CD4-positive, alpha-beta T cell treated with Interleukin-1 beta for 1 hour (primary cell): Measurements from ENCODE around the gene GPM6B.

Source experiments
- DNase-seq, 2 donors: peaks; one replicate each; pipeline ENCODE4 v3.0.0-alpha.2; 2020 to 2022

GPM6B gene, protein sequence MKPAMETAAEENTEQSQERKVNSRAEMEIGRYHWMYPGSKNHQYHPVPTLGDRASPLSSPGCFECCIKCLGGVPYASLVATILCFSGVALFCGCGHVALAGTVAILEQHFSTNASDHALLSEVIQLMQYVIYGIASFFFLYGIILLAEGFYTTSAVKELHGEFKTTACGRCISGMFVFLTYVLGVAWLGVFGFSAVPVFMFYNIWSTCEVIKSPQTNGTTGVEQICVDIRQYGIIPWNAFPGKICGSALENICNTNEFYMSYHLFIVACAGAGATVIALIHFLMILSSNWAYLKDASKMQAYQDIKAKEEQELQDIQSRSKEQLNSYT

DNA sequence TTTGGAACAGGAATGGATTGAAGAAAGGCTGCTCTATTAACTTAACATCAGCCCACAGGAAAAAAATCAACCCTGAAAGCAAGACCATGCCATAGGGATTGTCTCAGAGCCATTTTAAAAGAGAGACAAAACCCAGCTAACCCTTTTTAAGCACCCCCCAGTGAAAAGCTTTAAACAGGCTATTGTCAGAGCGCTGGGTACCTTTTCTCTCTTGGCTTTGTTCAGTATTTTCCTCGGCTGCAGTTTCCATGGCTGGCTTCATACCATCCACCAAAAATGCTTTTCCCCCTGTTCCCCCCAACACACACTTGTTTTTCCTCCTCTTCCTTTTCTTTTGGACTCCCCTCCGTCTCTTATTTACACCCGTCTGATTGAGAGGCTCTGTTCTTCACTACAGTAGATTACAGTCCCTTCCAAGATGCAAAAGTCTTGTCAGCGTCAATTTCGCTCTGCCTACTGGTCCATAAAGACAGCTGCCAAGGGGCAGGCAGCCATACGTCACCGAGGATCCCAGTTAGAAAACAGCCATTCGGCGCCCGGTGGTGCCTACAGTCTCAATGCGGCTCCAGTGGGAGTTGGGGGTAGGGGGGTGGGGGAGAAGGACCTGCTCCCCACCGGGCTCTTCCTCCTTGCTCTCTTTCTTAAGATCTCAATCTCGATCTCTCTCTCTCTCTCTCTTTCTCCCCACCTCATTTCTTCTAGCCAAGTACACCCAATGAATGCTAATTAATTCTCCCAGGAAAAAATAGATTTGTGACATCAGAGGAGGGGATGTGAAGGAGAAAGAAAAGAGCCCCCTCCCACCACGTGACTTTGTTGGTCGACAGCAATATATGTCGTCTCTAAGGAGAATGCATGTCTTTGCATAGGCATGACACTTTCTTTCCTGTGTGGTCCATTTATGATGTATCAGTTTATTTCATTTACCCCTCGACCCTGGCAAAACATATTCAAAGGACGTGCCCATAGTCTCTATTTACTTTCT, at the start of gene GPM6B:
GPM6B (minus strand) TSS at position 451 of the 985 bp plus-strand sequence; CDS start at position 262, 189 bp downstream.
- no peak for DNase-seq

DNA sequence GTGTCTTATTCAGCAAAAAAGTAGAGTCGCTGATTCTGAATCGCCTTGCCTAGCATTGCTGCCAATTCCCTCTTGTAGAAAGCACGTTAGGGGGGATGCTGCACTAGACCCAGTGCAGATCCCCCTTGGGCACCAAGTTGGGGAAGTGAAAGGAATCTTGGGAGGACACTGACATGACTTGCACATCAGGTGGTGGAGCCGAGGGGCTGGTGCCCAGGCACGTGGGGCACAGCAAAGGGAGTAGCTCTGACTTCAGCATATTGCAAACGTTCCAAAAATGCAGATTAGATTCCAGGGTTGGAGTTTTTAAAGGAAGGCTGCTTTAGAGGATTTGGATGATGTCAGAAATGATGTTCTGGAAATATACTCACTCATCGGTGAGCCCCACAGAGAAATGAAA, 47.4 kb upstream of the GPM6B start:
- no peak for DNase-seq

DNA sequence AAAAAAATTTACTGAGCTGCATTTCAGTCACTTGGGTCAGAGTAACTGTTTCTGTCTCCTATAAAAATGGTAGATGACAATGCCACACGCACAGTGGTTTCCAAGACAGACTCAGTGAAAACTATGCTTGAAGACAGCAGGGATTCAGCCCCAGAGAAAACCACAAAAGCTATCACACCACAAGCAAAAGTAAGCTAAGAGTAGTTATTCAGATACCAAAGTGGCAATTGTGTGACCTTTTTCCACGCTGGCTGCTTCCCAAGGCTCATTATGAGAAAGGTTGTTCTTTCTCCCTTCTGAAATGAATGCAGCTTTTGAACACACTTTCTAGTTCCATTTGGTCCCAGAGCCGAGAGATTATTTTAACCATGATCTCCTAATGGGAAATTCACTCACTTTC, 46.4 kb upstream of the GPM6B start:
- DNase-seq, result no peak

DNA sequence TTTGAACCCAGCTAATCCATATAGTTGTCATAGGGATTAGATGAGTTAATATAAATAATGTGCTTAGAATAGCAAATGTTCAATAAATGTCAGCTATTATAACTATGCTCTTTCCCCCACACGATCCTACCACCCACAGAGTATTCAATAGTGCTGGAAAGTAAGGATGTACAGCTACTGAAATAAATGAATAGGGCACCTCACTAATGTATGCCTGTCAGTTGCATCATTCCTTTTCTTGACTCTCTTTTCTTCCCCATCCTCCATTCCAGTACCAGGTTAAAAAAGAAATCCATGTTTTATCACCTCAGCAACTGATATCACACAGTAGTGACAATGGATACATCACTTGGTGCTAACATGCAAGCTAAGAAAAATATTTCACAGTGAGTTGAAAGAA, 42.8 kb upstream of the GPM6B start:
- DNase-seq, result no peak

DNA sequence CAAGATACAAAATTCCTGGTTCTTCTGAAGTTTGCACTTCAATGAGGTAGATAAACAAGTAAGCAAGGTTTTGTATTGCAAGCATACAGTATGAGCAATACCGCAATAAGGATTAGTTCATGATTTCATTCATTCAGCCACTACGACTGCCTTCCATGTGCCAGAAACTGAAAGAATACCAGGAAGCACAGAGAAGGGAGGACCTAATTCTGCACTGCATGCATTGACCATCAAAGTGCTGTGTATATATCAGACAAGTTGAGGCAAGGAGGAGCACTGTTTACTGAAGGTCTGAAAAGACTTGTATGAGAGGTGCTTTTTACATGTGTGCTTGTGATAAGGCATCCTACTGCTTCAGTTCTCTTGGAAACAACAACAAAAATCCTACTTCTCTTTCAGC, 40.9 kb upstream of the GPM6B start:
- DNase-seq, result no peak

DNA sequence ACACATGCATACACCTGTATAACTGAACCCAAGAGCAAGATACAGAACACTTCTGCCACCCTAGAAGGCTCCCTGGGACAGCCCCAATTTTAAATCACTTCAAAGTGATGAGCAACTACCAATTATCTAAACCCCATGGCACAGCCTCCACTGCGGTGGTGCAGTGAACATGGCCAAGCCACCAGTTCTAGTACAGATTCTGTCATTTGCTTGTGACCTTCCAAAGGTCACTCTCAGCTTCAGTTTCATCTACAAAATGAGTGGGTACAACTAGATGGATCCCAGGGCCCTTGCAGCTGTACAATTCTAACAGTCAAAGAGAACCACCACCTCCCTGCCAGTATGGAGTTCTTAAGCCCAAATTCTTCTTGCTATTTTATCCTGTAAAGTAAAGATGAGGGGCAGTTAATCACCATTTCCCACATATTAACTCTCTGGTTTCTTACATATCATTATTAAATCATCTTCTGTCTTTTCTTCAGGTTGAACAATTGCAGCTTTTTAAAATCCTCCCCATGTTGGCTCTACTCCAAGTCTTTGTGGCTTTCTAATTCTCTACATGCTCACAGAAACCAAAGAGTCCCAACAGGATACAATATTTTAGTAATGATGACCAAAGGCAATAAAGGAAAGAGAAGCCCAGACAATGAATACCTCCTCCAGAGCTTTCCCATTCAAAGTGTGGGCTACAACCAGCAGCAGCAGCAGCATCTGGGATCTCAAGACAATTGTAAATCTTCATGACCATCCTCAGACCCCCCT, 39.0 kb upstream of the GPM6B start:
- no peak for DNase-seq

DNA sequence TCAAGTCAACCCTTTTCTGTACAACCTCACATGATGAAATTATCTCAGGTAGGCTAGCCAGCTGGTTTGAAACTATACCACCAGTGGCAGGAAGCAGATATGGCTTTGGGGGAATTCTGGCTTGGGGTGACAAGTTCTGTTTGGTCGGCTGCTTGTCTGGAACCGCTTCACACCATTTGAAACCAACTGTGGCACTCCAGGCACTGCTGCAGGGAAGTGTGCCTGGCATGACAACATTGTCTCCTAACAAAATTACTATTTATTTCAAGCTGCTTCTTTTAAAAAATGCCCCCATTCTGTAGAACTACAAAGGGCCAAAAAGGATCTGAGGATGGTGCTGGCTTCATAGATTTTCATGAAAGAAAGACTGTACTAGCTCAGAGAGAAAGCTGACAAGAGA, 37.1 kb upstream of the GPM6B start:
- DNase-seq, result no peak

DNA sequence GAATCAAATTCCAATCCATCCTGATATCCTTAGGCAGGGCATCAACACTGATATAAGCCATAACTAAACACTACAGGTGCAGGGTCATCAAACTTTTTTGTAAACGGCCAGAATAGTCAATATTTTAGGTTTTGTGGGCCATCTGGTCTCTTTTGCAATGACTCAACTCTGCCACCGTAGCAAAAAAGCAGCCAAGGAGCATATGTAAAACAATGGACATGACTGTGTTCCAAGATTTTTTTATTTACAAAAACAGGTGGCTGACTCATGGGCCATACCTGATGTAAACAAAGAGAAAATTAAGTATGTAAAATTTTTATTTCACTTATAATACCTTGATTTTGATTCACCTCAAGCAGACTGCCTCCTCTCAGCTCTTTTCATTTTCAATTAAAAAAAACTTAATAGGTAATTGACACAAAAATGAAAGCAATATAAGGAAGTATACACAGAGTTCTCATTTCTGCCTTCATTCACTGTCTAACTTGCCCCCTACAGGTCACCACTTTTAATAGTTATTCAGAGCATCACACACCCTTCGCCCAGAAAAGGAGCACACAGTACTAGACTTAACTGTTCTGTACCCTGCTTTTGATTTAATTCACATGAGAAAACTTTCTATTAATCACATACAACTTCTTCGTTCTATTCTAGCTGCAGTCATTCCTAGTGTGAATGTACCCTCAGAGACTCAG, 35.3 kb upstream of the GPM6B start:
- no peak for DNase-seq

DNA sequence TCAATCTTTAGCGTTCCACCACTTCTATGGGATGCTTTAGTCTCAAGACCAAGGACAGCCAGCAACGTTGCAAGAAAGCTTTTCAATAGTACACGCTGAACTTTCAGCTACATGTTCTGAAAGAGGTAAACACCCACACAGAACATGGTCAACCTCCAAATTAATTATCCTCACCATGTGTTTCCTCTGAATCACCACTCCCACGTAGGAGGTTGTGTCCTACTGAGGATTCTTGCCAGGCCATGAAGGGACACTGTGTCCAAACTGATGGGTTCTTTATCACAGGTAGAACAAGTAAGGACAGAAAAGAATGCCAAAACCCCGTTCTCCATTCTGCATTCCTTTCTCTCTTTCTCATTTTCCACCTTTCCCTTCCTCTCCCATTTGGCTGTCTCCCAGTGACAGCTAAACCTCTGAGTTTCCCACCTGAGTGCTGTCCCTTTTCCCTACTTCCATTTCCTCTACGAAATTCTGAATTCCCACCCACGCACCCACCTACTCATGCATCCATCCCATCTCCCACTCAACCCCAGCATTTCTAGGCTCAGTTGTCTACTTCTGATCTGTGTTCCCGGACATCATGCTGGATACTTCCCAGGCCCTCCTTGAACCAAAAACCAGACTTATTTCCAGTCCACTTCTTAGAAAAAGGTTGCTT, 29.0 kb upstream of the GPM6B start:
- DNase-seq, result no peak

DNA sequence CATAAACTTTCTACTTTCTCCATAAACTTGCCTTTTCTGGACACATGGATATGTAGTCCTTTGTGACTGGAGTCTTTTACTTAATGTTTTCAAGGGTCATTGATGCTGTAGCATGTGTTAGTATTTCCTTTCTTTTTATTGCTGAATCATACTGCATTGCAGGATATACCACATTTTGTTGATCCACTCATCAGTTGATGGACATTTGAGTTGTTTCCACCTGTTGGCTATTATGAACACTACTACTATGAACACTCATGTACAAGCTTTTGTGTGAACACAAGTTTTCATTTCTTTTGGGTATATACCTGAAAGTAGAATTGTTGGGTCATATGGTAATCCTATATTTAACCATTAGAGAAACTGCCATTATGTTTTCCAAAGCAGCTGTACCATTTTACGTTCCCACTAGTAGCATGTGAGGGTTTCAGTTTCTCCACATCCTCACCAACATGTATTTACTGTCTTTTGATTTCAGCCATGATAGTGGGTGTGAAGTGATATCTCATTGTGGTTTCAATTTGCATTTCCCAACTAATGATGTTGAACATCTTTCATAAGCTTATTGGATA, 26.3 kb upstream of the GPM6B start:
- no peak for DNase-seq

DNA sequence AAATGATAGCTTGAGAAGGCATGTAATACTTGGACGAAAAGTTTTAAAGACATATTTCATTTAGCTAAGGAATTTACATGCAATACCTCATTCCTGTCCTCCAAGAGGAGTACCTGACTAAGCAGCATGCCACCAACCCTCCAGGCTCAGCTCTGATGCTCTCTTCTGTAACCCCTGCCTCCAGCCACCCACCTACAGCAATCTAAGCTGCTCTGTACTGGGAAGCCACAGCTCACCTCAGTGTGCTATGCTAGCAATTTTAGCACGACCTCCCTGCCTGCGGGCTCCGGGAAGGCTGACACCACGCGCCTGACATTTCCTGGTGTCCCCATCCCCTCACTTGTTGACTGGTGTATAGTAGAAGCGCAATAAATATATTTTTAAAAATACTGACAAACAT, 23.2 kb upstream of the GPM6B start:
- DNase-seq, result no peak

DNA sequence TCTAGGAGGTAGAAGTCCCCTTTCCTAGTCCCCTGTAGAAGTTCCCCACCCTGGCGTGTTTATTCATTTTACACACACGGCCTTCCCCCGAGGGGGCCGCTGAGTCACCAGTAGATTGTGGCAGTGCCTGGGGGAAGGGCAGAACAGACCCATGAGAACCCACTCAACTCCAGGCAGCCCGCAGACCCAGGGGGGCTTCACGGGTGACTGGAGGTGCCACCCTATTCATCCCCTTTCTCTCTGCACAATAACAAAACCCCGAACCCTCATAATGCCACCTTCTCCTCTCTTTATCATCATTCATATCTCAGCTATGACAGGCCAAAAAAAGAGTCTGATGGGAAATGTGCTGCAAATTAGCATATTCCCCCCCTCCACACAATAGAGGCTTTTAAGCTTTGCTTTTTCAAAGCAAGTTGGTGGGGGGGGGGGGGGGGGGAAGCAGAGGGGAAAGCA, 20.4 kb upstream of the GPM6B start:
- no peak for DNase-seq

DNA sequence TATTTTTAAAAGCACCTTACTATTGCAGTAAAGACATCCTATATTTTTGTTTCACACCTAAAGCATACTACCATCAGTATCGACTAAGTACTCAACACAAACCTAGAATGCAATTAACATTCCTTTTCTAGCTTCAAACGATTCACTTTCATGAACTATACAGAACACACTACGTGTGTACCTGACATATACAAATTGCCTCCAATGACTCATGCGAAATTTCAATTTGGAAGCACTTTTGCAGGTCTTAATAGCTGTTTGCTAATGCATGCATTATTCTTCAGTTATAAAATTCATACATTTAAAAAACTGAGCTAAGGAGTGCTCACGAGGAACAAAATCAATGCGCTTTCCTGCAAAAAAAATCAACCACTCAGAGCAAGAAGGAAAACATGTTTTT, 19.7 kb upstream of the GPM6B start:
- no peak for DNase-seq

DNA sequence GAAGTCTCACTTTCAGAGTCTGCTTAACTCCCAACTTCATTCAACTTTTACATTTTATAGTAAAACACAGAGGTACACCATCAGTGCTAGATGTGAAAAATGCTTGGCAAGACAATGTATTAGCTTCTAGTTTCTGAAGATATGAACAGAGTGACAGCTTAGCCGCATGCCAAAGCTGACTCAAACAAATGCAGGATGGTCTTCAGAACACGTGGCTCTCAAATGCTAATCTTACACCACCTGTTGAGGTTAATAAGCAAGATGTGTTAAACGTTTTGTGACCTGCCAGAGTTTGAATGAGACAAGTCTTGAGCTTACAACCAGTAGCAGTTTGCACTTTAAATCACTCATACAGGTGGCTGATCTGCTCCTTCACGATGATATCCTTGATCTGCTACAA, 18.9 kb upstream of the GPM6B start:
- DNase-seq, result no peak

DNA sequence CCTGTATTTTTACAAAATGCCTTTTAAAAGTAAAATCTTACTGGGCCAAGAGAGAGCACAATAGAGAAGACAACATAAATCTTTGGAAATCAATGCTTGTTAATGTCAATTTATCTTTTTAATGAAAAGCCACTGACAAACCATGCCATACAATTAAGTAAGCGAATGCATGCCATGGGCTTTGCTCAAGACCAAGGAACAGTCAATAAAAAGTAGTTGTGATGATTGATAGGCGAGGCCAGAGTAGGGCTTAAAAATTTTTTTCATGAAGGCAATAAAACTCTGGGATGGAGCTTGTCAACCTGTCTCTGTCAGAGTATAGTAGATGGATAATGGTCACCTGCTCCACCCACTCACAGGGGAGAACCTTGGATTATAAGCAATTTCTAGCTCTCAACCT, 17.5 kb upstream of the GPM6B start:
- no peak for DNase-seq

DNA sequence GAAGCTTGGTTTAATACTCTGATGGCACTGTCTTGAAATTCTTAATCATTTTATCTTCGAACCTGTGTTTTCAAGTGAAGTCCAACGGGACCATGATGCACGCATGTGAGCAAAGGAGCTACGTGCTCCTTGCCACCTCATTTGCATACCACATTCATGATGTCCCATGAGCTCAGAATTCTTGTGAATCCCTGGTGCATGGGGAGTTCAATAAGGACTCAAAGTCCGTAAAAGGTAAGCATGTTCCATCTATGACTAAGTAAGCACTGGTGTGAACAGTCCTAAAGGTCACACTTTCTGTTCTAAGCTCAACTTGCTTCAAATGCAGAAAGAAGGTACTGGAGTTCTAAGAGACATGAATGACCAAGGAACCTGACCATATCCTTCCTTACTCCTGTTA, 13.1 kb upstream of the GPM6B start:
- no peak for DNase-seq

DNA sequence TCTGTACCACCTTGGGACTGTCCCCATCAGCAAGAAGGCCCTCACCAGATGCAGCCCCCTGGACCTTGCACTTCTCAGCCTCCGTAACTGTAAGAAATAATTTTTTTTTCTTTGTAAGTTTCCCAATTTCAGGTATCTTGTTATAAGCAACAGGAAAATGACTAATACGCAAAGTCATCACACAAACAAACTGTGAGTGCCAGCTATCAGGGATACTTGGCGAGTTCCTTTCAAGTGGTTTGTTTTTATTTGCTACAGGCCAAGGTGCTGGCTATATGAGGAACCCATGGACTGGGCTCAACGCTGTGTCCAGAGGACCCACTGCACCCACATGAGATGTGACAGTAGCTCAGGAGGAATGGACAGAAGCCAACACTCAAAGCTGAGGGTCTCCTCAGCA, 11.5 kb upstream of the GPM6B start:
- DNase-seq, result no peak

DNA sequence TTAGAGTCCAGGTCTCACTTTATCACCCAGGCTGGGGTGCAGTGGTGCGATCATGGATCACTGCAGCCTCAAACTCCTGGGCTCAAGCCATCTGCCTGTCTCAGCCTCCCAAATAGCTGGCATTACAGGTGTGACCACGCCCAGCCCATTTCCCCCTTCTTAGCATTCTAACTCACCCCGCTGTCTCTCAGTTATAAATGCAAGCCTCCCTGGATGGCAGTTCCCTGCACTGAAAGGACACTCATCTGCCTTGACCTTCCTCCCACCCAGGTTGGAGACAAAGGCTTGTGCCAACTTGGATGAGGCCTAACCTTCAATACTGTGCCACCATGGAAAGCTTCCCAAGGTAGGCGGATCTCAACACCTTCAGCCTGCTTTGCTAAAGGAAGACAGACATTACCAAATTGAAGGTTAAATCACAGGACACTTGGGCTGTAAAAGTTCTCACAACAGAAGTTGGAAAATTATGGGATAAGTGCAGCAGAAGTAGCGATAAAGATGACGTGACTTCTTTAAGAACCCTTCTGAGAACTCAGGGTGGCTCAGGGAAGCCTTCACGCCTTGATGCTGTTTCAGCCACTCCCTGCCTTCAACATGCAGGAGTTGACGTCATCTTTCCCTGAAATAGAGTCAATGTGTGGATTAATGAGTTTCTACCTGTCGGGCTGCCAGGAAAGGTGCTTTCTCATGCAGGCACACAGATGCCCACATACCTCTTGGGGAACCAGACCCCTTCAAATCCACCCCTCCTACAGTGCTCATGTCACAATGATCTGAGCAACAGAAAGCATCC, 10.6 kb upstream of the GPM6B start:
- no peak for DNase-seq

DNA sequence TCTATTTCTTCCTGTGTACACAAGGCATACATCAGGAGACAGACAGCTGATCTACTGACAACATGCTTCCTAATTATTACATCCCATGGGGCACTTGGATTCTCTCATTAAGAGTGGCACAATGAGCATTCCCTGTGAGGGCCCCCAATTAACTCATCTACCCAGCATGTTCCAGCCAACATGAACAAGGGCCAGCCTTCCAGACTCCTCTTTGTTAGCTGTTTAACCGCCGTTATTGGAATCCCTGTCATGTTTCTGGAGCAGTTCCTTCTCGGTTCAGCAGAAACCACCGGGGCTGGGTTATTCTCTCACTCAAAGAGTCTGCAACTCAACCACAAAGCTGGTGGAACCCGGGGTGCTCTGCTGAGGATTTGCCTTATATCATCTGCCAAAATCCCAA, 9.9 kb upstream of the GPM6B start:
- DNase-seq, result no peak

DNA sequence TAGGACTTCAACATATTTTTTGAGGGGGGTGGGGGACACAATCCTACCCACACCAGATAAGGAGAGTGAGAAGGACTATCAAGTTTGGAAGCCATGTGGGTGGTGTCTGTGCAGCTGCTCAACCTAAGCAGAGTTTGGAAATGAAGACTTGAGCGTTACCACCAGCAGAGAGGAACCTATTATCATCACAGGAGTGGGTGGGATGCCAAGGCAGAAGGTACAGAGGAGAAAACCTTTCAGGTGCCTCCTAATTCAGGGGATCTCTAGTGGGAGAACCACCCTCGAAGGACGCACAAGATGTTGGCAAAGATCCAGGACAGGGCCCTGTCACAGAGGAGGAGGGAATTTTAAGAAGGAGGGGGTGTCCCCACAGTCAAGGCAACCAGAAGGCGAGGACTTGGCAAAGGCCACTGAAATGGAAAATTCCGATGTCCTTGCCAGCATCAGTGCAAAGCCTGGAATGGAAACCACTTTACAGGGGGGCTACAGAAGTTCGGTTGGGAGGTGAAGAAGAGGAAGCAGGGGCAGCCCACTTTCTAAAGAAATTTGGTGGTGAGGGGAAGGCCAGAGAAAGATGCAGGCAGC, 8.4 kb upstream of the GPM6B start:
- no peak for DNase-seq
